ENCODE data around the gene ADH1A.
"Not testable (repeated sequence)": the region's sequence is repeated elsewhere in the genome, so short reads cannot be mapped to it uniquely, and the experiment has no call there.

ADH1A gene

GRCh38 chr4:99276417-99276816 is 14.4 kb downstream of the ADH1A start:
- DNase-seq, result no peak

GRCh38 chr4:99275885-99276284 is 14.9 kb downstream of the ADH1A start:
- no peak for DNase-seq

- no peak for DNase-seq
These were observed 15.7 kb downstream of the ADH1A start for GRCh38 chr4:99275050-99275449.

GRCh38 chr4:99273704-99274103 is 17.1 kb downstream of the ADH1A start:
- no peak for DNase-seq

GRCh38 chr4:99264927-99265326 is 25.9 kb downstream of the ADH1A start:
- DNase-seq, result no peak

- DNase-seq, result no peak
These were observed 38.0 kb downstream of the ADH1A start for GRCh38 chr4:99252746-99253145.

GRCh38 chr4:99248714-99249113 is 42.1 kb downstream of the ADH1A start:
- DNase-seq, result no peak

GRCh38 chr4:99235955-99236354 is 54.8 kb downstream of the ADH1A start:
- DNase-seq, result no peak

GRCh38 chr4:99234331-99235010 is 56.3 kb downstream of the ADH1A start:
- DNase-seq, result no peak

- DNase-seq, result not testable (repeated sequence)
These were observed 57.4 kb downstream of the ADH1A start for GRCh38 chr4:99233397-99233796.

GRCh38 chr4:99228706-99229105 is 62.1 kb downstream of the ADH1A start:
- DNase-seq, result not testable (repeated sequence)

GRCh38 chr4:99227646-99228045 is 63.1 kb downstream of the ADH1A start:
- not testable (repeated sequence) for DNase-seq
